HG03095 (cell line): Measurements from ENCODE around the gene PTPRG.

Experiments used
- ATAC-seq: cut with Tn5 transposase; IDR thresholded peaks from one replicate; pipeline ENCODE4 v1.9.1; 2021; ENCODE audit warnings: moderate library complexity; ENCODE audit not compliant: unreplicated experiment

The PTPRG gene

DNA sequence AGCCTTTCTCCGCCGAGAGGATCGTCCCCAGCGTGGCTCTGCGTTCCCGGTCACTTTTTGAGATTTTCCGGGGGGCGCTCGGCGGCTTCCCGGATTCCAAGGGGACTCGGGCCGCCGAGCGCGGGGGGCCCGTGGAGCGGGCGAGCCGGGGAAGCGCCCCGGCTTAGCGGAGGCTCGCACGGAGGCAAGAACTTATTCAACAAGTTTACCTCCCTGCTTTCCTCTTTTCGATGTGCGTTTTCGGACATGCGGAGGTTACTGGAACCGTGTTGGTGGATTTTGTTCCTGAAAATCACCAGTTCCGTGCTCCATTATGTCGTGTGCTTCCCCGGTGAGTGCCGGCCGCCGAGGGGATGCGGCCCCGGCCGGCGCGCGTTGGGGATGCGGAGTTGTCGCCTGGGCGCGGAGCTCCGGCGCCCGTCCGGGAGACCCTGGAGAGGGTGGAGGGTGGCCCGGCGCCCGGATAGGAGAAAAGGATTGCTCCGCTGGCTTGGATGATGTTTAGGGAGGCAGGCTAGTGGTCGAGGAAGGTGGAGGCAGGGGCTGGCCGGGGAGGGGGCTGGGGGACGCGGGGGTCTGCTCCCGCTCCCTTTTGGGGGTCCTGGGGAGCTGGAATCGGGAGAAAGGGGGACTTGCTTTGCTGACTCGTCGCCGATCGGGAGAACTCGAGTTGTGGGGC lies 810 bp downstream of the PTPRG start:
- no peak for ATAC-seq

DNA sequence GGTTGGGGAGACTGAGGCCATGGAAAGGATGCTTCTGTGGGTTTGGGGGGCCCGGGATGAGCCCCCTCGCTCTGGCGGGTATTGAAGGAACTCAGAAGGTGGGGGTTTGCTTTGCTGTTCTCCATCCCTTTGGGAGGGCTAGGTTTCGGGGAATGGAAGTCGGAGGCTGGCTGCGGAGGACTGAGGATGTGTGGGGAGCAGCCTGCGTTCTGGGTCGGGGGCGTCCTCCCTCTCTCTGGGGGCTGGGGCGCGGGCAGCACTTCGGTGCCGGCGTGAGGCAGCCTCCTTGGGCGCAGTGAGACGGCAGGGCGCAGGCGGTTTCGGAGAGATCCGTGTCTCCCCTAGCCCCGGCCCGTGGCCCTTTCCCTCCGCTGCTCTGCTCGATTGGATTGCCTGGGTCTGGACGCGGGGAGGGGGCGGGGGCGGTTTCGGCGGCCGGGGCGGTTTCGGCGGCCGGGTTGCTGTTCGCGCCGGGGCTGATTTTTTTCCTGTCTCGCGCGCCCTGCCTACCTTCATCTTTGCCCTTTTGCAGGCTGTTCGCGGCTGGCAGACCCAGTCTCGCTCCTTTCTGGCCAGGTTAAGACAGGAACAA lies 1.4 kb downstream of the PTPRG start:
- no peak for ATAC-seq

DNA sequence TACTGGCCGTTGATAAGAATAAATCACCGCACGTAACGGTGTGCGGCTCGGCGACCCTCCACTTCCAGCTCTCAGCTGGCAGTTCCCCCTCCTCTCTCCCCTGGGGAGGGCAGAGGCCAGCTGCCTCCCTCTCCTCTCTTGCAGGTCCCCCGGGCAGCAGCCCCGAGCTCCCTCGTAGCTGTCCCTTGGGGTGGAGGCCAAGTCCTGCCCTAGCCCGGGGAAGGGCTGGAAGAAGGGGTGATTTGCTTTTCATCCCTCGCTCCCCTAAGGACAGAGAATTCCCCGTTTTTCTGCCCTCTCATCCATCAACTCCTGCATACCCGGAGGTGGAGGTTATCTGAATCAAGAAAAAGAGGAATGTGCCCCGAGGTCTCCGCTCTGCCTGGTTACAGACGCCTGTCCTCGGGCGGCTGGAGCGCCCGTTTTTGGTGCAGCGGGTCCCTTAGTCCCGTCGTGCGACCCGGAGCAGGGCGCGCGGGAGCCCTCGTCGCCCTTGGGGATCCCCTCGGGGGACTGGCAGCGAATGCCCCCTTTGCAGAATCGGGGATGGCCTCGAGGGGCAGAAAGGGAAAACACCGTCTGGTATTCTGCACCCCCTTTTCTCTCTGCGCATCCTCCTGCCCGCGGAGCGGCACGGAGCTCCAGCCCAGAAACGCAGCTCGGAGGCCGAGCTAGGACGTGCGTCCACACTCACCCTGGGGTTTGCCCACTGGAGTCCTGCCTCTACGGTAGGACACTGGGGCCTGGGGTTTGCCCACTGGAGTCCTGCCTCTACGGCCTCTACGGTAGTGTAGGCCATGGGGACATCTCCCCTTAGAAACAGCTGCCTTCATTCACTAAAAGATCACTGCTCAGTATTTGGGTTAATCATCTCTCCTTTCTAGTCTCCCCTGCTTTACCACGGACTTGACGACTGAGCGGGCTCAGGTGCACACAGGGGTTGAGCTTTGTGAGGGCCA lies 2.2 kb downstream of the PTPRG start:
- ATAC-seq = no peak

DNA sequence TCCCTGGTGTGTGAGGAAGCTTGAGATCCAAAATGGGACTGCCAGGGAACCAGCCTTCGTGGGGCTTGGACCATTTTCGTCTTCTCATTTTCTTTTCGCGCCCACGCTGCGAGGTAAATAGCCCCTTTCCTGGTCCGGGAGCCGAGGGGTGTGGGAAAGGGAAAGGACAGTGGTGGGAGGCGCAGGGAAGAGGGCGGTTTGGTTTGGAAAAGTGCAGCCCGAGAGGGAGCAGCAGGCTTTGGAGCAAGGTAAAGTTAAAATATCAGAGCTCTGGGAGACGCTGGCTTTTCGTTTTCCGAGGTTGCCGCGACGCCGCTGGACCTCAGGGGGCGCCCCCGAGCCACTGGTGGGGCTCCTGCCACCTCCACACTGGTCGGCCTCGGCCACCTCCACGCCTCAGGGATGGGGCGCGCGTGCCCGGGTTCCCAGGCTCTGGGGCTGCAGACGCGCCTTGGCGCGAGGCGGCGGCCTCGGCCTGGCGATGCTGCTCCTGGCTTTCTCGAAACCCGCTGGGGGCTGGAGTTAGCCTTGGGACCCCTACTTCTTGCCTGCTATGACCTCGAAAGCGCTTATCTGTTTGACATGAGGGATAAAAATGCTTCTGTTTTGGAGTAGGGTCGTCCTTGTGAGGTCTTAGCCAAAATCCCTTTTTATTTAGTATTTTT lies 3.2 kb downstream of the PTPRG start:
- ATAC-seq = no peak

DNA sequence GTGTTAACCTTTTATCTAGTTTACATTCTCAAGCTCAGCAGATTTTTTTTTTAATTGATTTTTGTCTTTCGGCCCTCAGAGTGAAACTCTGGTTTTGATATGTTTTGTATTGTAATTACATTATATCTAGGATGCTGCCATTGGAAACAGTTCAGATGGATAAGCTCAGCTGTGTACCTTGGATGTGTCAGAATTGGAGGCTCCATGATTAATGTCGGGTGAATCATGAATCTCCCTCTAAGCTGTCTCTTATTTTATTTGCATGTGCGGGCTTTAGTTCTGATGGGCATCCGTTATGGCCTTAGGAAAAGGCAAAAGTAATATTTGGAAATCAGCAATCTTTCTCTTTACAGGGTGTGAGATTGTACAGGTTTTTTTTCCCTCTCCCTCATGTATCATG lies 4.2 kb downstream of the PTPRG start:
- no peak for ATAC-seq

DNA sequence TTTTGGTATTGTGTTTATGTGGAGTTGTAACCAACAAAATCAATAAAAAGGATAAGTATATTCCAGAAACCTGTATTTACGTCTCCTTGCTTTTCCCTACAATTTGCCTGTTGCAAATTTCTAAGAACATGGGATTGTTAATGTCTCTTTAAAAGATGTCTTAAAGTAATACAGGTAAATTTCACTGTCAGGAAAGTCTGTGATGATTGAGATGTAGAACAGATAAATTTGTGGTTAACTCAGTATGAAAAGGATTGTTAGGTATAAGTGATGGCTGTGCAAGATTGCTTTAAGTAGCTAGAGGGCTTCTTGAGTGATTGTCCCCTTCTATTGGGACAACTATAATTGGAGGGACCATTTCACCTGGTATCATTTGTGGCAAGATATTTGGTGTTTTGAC lies 6.8 kb downstream of the PTPRG start:
- ATAC-seq = no peak

DNA sequence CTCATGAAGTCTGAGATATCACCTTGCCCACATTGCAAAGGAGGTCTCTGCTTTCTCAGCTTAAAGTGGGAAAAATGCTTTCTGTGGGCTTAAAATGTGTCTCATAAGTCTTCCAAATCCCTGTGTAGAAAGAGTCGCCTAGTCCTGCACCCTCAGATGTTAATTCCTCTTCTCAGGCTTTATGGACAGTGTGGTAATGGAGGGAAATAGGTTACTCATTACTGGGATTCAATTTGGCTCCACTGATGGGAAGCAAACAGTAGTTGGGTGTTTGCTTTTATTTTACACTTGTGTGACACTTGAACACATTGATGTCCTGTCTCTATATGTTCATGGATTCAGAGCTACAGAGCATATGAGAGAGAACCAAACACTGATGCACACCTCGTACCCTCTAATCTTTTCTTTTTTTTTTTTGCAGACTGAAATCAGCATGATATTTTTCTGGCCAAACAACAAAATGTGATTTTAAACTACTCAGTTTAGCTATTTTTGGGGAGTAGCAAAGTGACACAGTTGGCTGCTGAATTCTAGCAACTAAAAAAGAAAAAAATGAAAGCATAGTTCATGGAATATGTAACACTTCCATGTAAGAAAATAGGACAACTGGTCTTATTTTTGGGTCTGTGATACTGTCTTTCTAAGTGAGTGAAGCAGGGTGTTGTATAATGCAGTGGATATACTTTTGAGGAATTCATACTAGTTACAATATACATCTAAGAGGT lies 8.6 kb downstream of the PTPRG start:
- no peak for ATAC-seq

DNA sequence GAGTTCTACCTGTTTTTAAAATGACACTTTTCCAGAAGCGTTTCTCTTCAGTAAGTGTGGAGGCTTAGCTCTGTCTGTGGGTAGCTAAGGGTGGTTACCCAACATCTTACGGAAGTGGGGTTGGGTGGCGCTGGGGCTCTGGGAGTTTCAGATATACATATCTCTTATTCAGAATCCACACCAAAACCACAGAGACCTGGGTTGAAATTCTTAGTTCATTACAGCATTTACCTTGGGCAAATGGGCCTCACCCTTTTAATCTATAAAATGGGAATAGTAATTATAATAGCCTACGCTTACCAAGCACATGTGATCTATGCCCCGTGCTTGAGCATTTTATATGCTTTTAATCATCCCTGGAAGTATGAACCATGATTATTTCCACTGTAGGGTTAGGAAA lies 9.4 kb downstream of the PTPRG start:
- no peak for ATAC-seq

DNA sequence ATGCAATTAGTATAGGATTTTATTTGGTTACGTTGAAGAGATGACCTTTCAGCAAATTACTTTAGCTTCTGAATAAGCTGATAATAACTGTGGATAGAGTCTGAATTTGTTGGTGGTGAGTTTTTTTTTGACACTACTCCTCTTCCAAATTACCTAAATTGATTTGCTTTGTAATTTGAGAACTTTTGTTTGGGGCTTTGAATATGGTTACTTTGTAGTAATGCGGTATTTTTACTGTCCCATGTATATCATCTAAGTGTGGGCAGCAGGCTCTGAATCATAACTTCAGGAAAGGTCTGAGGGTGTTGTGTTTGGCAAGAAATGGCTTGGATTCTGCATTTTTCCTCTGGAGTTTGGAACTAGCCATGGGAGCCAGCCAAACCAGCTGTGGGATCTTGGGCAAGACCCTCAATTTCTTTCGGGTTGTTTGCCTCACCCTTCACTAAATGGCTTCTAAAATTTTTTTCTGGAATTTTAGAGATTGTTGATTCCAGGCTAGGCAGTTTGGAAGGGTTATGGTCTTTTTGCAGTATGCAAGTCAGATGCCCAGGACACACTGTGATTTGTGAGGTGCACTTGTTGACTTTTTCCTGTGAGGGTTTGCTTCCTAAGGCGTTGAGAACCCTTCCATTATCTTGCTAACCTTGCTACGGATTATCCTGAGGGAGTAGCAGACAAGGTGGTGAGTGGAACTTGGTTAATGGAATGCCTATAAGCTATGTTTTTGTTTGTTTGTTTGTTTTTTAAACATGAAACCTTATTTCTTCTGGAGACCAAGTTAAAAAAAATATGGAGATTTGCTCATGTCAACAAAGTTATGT lies 10.4 kb downstream of the PTPRG start:
- ATAC-seq = no peak

DNA sequence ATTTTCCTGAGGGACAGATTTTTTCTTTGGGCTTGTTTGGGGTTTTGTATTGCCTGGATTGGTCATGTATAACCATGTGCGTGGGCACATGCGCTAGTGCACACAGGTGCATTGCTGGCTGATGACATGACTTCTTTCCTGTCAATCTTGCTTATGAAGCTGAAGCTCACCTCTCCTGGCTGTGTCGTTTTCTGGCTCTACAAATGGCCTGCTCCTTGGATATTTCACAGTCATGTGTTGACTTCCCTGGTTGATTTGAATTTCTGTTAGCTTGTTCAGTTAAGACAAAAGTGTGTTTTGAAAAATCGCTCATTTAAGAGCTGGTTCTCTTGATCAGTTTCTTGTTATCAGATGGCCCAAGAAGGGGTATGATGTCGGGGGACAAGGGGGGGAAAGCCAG lies 11.5 kb downstream of the PTPRG start:
- no peak for ATAC-seq

DNA sequence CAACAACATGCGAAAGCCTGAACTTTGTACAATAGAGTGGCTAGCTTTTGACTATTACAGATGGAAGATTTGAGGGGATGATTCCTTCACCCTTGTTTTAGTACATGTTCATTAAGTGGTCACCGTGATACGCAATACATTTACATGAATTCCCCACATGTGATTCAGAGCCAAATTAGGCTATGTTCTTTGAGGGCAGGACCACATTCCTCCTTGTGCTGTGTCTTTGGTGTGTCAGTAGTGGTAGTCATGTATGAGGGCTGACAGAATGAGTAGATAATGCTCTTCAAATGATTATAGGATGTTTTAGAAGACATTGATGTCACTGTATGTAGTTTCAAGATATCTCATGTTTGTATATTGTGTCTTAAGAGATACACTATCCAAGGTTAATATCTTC lies 12.1 kb downstream of the PTPRG start:
- ATAC-seq = no peak

DNA sequence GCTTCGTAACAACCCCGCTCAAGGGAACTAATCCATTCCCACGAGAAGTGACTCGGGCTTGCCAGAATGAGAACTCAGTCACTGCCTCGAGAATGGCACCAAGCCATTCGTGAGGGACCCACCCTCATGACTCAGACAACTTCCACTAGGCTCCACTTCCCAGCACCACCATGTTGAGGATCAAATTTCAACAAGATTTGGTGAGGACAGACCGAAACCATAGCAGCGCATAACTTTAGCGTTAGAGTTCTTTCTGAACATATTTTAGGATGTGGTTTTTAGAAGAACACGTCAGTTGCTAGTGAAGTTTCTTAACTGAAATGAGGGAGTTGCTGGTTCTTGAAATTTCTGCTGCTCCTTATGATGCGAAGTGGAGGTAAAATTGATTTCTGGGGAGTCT lies 13.5 kb downstream of the PTPRG start:
- no peak for ATAC-seq

DNA sequence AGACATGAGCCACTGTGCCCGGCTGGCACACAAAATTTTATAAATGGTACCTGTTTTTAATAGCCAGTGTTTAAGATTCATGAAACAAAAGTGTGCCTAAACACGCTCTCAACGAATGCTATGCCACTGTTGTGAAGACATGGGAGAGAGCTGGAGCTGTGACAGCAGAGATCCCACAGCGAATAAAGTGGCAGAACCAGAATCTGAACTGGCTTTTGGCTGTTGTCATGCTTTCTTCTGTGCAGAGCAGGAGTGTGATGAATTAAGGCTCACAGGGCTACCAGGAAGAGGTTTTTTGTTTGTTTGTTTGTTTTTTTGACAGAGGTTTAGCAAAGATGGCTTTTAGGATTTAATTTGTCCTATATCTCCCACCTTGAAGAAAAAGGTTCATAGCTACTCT lies 14.5 kb downstream of the PTPRG start:
- no peak for ATAC-seq

DNA sequence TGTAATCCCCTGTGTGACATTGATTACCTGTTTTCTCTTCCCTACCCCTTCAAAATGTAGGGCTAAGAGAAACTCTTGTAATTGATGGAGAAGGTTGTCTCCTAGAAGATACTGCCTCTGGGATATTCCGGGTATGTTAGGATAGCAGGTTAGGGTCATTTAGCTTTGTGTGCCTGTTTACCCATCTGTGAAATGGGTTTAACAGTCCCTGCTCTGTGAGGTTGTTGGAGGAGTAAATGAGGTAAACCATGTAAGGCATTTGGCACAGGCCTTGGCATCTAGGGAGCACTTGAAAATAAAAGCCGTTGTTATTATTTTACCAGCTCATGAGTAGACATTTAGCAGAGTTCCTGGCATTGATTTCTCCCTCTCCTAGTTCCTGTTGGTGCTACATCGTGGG lies 16.4 kb downstream of the PTPRG start:
- no peak for ATAC-seq

DNA sequence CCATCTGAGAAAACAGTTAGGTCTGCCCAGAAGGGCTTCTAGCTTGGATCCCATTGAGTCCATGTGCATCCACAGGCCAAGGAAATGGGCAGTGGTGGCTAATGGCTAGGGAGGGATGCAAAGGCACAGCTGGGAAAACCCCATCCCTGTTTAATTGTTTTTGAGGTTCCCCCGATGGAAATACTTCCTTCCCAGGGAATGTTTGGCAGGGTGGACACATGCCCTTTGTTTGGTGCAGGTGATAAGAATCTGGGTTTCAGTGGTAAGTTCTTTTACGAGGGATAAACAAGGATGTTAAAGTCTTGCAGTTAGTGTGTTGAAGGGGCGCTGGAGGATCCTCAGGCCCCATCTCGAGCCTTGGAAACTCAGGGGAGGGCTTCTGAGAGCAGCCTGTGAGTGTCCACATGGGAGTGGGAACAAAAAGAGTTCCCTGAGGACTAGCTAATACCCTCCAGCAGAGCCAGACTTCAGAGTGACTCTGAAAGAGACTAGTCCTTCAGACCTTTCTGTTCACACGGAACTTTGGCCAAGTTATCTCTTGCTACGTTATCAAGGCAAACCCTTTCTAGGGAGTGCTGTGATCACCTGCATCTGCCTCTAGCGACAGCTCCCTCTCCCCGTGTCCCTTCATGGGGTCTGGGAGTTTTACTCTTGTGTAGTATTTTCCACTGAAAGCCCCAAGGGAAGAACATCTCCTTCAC lies 17.4 kb downstream of the PTPRG start:
- no peak for ATAC-seq

DNA sequence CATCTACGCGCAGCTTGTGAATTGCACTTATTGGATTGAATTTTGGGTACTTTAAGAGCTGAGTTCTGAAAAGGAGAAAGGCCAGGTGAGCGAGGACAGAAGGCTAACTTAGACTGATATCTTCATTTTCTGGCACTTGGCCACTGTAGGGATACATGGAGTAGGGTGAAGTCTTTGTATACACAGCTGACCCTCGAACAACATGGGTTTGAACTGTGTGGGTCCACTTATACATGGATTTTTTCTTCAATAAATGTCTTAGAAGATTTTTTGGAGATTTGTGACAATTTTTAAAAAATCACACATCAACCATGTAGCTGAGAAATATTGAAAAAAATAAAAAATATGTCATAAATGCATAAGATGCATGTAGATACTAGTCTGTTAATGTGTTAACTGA lies 18.3 kb downstream of the PTPRG start:
- no peak for ATAC-seq

DNA sequence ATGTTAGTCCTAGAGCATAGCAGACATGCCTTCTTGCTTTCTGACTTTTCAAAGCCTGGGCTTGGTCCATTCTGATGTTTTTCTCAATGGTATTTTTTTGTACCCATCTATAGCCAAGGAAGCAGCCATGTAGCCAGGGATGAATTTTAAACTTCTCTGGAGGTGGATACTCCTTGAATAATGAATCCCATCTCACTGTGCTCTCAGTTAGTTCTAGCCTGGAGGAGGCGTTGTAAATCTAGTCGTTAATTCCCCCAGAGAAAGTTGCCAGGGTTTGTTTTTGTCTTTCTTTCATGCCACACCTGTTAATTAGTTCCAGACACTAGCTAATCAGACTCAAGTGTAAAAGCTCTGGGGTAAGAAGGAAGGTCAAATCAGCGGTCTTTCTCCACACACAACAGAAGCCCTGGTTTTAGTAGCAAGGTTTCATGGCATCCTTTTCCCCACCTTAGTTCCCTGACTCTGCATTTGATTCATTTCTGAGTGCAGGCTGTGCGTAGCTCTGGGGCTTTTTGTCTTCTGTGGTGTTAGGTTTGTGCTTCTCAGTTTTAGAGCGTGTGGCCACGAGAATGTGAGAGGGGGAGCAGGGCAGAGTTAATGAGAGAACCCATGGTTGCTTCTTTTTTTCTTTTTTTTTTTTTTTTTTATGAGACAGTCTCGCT lies 19.7 kb downstream of the PTPRG start:
- ATAC-seq = no peak

DNA sequence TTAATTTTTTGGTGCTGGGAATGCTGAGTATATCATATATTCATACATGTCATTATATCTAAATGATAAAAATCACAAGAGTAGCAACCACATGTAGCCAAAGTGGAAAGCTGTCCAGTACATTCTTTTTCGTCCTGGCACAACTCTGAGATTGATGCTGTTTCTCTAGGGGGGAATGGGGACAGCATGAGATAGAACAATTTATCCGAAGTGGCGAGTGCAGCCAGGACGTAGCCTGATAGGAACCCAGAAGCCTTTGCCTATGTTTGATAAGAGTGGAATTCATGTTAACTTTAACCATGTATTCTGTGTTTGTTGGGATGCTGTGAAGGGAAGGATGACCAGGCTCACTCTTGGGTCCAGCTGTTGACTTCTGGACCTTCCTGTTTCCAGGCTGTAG lies 20.9 kb downstream of the PTPRG start:
- ATAC-seq = no peak

DNA sequence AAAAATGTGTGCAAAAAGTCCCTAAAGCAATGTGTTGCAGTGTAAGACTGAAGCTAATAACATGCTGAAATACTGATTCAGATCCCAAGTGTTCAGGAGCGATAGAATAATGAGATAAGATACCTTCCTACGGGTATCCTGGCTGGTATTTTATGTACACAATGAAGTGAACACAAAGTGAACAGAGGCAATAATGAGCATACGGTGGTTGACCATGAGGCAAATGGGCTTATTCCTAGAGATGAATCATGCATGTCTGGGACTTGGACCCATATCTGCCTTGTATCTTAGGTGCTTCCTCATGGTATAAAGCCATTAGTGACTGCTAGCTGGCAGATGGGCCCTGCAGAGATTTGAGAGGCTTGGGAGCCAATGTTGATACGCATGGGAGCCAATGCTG lies 21.5 kb downstream of the PTPRG start:
- ATAC-seq = no peak
